DOHH2 (cell line): ENCODE data around the gene TFIP11.

Experiments used
- CTCF ChIP-seq: fragments of 200-600 bp; sonication (generic); IDR thresholded peaks from one replicate; pipeline ENCODE4 v1.5.1; 2014; ENCODE audit warnings: antibody characterized with exemption, mild to moderate bottlenecking, low read depth, low read length; ENCODE audit not compliant: poor library complexity, severe bottlenecking
- EZH2phosphoT487 ChIP-seq: fragments of 200-600 bp; sonication (generic); IDR thresholded peaks from 2 replicates; pipeline ENCODE4 v1.6.1; 2017; ENCODE audit warnings: borderline replicate concordance, mild to moderate bottlenecking, antibody characterized with exemption, low read length, moderate library complexity, mixed read lengths

DNA sequence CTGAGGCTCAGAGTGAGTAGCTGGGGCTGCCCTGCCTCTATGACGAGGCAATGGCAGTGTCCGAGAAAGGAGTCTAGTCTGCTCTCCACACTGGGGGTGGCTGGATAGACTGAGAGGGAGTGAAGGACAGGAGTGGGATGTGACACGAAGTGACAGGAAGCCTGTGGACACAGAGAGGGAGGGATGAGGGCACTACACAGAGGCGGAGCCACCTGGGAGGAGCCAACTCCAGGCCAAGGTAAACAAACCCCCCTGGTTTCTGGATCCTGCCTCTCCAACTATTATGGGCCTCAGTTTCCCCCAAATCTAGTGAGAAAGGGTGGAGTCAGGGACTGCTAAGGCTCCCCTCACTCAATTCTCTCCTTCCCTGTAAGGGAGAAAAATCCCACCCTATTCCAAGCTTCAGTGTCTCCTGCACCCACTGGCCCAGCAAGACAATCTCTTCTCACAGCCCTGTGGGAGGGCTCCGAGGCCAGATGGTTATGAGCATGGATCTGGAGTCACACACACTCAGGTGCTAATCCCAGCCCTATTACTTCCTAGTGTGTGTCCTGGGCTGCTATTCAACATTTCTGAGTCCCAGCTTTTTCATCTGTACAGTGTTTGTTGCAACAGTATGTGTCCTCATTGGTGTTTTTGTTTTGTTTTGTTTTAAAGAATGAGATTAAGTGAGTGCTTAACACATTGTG is 58.3 kb downstream of the TFIP11 start:
- no peak for TF ChIP-seq CTCF
- no peak for TF ChIP-seq EZH2phosphoT487
